Measurements from ENCODE around the gene RILPL1.
"Not testable (repeated sequence)": the region's sequence is repeated elsewhere in the genome, so short reads cannot be mapped to it uniquely, and the experiment has no call there.

RILPL1 gene

DNA sequence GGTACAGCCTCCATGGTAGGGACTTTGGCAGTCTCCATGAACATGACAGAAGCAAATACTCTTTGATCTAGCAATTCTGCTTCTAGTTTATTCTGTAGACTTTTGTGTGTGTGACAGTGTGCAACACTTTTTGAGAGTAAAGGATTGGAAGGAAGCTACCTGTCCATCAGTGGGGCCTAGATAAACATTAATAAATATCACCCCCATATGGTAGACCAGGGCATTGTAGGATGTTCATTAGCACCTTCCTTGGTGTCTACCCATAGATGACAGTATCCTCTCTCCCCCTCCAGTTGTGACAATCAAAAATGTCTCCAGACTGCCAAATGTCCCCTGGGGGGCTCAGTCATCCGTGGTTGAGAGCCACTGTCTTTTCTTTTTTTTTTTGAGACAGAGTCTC is 64.7 kb downstream of the RILPL1 start:
- no peak for DNase-seq (ENCODE audit: low read depth in 2 of 2)

DNA sequence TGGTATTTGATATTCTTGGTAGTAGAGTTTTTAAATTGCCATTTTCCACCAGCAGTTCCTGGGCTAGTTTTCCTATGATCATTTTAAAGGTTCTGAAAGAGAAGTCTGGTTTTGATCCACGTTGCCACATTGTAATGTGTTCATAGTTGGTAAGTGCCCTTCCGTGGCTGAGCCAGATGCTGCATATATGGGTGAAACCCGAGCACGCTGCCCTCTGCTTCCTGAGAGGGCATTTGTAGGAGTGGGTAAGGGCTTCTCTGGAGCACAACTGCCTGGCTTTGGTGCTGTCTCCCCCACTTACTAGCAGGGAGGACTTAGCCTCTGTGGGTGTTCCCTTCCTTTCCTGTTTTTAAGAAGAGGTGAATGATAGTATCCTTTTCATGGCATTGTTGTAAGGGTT is 68.4 kb downstream of the RILPL1 start:
- DNase-seq (ENCODE audit: low read depth in 2 of 2) = no peak

DNA sequence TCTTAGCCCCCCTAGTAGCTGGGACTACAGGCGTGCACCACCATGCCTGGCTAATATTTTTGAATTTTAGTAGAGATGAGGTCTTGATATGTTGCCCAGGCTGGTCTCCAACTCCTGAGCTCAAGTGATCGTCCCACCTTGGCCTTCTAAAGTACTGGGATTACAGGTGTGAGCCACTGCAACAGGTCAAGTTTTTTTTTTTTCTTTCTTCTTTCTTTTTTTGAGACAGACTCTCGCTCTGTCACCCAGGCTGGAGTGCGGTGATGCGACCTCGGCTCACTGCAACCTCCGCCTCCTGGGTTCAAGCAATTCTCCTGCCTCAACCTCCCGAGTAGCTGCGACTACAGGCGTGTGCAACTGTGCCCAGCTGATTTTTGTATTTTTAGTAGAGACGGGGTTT is 70.3 kb downstream of the RILPL1 start:
- not testable (repeated sequence) for DNase-seq (ENCODE audit: low read depth in 2 of 2)

DNA sequence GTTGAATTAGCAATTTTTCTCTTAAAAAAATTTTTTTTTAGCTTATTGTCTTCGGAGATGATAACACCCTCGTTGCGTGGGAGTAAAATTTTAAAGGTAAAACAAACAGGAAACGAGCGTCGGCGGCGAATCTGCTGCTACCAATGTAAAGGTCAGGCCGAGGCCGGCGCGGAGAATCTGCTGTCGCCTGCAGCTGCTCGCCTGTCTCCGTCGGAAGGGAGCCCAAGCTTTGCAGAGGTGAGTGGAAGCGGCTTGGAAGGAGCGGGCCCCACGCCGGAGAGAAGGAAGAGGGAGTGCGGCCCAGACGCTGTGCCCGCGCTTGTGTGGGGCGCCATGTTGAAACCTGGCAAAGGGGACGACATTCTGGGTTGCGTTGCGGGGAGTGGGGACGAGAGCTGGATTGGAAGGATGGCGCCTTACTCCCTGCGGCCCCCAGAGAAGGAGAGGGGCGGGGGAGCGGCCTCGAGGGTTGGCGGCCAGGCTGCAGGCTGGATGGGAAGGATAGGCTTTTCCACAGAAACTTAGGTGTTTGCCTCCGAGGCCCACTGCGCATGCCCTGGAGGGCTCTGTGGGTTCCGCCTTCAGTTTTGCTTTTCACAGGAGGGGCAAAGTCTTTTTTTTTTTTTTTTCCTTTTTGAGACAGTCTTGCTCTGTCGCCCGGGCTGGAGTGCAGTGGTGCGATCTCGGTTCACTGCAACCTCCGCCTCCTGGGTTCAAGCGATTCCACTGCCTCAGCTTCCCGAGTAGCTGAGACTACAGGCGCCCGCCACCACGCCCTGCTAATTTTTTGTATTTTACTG is 75.3 kb downstream of the RILPL1 start, which contains the start of gene SNRNP35:
TSS of gene SNRNP35 (plus strand) at position 160 of the 800 bp plus-strand sequence. CDS start 7,402 bp downstream, outside the sequence.
- peak; percentile 63 to 78 for DNase-seq (ENCODE audit: low read depth in 2 of 2)

DNA sequence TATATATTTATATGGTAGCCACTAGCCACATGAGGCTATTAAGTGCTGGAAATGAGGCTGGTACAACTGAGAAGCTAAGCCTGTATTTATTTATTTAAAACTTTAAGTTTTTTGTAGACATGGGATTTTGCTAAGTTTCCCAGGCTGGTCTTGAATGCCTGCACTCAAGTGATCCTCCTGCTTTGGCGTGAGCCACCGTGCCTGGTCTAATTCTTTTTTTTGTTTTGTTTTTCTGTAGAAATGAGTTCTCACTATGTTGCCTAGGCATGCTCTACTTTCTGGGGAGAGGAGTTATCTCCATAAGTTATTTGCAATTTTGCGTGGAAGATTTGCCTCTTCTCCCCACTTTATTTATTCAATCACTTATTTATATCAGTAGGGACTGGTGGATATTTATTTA is 80.4 kb downstream of the RILPL1 start:
- no peak for DNase-seq (ENCODE audit: low read depth in 2 of 2)

DNA sequence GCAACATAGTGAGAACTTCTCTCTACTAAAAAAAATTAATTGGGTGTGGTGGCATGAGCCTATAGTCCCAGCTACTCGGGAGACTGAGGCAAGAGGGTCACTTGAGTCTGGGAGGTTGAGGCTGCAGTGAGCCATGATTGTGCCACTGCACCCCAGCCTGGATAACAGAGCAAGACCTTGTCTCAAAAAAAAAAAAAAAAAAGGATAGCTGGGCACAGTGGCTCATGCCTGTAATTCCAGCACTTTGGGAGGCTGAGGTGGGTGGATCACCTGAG is 81.3 kb downstream of the RILPL1 start:
- DNase-seq (ENCODE audit: low read depth in 2 of 2) = not testable (repeated sequence)

DNA sequence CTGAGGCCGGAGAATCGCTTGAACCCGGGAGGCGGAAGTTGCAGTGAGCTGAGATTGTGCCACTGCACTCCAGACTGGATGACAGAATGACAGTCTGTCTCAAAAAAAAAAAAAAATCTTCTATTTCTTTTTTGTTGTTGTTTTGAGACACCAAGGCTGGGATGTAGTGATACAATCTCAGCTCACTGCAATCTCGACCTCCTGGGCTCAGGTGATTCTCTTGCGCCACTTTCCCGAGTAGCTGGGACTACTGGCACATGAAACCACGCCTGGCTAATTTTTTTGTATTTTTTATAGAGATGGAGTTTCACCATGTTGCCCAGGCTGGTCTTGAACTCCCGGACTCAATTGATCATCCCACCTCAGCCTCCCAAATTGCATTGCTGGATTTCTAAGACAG is 82.9 kb downstream of the RILPL1 start:
- DNase-seq (ENCODE audit: low read depth in 2 of 2) = no peak

DNA sequence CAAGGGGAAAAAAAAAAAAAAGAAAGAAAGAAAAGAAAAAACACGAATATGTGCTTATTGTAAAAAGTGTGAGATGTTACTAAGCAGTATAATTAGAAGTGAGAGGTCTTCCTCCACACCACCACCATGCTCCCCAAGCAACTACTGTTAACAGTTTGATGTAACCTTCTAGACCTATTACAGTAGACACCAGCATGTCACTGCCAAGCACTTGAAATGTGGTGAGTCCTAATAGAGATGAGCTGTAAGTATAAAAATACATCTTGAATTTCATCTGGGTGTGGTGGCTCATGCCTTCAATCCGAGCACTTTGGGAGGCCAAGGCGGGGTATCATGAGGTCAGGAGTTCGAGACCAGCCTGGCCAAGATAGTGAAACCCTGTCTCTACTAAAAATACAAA is 83.7 kb downstream of the RILPL1 start:
- DNase-seq (ENCODE audit: low read depth in 2 of 2) = no peak

DNA sequence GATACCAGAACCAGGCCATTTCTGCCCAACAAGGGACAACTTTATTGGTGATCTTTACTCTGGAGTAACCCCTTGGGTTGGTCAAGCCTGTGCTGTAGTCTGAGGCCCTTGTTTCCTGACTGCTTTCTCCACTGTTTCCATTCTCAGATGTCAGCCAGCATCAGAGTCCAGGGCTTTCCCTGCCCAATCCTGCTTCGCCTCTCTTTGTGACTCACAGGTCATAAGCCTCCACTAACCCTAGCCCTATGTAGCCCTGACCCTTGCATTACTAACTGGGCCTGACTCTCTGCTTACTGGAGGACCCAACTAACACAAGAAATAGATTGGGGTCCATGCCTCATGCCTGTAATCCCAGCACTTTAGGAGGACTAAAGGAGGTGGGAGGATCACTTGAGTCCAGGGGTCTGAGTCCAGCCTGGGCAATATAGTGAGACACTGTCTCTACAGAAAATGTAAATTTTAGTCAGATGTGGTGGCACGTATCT is 84.2 kb downstream of the RILPL1 start:
- DNase-seq (ENCODE audit: low read depth in 2 of 2) = no peak

DNA sequence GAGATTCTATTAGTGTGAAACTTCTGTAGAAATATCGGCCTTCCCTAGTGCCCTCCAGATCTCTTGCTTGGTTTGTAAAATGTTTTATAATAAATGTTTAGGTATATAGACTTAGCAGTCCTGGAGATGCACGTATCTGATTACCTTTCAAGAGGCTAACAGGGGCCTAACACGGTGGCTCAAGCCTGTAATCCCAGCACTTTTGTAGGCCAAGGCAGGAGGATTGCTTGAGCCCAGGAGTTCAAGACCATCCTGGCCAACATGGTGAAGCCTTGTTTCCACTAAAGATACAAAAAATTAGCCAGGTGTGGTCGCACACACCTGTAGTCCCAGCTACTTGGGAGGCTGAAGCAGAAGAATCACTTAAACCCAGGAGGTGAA is 87.2 kb downstream of the RILPL1 start:
- DNase-seq (ENCODE audit: low read depth in 2 of 2) = no peak

DNA sequence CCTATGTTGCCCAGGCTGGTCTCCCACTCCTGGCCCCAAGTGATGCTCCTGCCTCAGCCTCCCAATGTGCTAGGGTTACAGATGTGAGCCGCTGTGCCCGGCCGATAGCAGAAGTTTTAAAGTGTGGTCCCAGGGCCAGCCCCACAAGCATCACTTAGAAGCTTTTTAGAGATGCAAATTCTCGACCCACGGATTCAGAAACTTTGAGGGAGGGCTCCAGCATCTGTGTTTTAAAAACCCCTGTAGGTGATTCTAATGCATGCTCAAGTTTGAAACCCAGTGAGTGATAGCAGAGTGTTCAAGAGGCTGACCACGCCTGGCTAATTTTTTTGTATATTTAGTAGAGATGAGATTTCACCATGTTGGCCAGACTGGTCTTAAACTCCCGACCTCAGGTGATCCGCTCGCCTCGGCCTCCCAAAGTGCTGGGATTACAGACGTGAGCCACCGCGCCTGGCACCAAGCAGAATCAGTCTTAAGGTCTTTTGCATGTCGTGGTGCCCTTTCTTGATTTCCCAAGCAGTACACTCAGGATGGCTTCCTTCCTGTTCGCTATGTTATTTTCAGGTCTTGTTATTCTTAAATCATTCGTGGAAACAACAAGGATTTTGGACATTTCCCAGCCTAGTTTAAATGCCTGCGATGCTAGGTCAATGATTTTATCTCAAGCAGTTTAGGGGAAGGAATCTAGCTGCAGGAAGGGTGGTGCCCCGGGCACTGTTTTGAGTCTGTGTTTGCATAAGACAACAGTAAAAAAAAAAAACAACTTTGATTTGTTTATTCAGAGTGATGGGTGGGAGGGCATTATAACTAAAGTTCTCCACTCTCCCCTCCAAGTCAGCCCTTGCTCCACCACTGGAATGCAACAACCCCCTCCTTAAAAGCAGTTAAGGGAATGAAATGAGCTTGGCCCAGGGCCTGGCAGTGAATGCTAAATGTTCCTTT is 87.9 kb downstream of the RILPL1 start:
- DNase-seq (ENCODE audit: low read depth in 2 of 2) = no peak

DNA sequence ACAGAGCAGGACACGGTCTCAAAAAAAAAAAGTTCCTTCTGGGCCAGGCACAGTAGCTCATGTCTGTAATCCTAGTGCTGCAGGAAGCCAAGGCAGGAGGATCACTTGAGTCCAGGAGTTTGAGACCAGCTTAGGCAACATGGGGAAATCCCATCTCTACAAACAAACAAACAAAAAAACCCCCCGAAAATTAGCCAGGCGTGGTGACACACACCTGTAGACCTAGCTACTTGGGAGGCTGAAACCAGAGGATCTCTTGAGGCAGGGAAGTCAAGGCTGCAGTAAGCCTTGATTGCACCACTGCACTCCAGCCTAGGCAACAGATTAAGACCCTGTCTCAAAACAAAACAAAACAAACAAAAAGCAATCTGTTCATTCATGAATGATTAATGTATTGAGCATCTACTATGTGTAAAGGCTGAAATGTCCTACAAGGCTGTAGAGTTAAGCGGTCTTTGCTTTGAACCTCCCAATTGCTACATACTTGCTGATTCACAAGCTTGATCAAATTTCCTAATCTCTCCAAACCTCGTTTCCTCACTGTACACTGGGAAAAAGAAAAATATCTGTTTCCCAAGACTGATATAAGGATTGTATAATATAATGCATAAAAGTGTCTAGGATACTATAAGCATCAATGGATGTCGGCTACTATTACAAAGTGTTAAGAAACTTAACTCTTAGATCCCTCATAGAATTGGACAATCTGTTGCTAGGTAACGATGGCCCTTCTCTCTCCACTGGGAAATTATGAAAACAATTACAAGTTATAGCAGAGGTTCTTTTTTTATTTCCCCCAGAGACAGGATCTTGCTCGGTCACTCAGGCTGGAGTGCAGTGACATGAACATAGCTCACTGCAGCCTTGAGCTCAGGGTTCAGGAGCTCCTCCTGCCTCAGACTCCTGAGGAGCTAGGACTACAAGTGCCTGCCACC is 89.2 kb downstream of the RILPL1 start:
- no peak for DNase-seq (ENCODE audit: low read depth in 2 of 2)

DNA sequence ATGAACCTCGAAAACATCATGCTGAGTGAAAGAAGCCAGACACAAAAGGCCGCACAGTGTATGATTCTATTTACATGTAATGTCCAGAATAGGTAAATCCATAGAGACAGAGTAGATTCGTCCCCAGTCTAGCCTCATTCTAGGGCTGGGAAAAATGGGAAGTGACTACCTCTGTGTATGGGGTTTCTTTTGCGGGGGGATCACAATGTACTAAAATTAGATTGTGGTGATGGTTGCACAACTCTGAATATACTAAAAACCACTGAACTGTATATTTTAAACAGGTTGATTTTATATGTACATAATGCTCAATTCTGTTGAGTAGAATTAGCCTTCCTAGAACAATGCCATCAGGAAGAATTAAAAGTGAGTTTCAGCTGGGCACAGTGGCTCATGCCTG is 90.7 kb downstream of the RILPL1 start:
- no peak for DNase-seq (ENCODE audit: low read depth in 2 of 2)

DNA sequence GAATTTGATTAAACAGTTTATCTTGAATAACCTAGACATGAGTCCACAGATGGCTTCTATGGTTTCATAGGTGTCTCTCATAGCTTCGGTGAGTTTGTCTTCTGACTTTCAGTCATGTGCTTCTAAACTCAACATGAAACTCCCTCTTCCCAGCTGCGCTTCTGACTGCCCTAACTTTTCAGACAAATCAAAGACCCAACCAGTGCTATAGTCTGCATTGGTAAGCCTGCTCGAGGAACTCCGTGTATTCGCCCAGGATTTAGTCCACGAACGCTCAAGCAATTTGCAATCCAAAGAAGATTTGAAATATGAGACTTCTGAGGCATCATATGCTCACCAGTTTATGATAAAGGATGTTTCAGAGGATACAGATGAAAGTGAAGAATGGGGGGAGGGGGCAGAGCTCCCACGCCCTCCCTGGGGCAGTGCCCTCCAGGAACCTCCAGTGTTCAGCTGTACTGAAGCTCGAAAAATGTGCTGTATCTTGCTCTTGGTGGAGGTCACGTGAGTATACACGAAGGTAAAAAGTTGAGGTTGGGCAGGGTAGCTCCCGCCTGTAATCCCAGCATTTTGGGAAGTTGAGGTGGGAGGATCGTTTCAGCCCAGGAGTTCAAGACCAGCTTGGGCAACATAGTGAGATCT is 91.9 kb downstream of the RILPL1 start:
- DNase-seq (ENCODE audit: low read depth in 2 of 2) = no peak

DNA sequence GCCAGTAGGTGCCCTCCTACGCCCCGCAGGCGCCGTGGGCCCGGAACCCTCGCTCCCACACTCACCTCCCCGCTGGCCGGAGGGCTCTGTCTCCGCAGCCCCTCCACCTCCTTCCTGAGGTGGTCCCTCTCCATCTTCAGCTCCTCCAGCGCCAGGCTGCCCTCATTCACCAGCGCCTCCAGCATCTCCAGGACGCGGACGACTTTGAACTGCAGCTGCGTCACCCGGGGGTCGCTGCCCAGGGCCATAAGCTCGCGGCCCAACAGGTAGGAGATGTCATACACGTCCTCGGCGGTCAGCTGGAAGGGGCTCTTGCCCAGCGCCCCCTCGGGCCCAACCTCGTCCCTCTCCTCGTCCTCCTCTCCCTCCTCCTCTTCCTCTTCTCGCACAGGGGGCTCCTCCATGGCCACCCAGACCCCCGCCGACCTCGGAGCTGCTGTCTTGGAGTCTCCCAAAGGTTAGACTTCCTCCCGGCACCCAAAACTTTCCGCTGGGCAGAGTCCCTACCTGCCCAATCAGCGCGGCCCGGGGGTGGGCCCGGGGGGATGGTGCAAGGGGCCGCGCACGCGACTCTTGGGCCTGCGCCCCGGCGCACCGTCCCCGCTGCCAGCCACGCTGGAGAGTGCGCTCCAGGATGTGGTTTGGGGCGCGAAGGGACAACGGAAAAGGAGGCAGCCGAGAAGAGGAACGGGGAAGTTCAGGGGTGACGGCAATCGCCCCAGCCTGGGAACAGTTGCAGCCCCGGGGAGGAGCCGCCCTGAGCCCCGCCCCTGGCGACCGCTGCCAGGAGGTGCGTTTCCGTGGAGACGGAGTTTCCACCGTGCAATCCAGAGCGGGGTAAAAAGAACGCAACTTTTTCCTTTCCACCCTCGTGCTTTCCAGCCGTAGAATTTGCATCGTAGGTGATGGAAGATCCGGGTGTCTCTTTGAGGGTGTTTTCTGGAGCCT is 97.2 kb downstream of the RILPL1 start, which contains the start of gene RILPL2:
TSS of gene RILPL2 (minus strand) at position 668 of the 948 bp plus-strand sequence. CDS start at position 404, 264 bp downstream.
- peak; percentile 76 to 86 for DNase-seq (ENCODE audit: low read depth in 2 of 2)

DNA sequence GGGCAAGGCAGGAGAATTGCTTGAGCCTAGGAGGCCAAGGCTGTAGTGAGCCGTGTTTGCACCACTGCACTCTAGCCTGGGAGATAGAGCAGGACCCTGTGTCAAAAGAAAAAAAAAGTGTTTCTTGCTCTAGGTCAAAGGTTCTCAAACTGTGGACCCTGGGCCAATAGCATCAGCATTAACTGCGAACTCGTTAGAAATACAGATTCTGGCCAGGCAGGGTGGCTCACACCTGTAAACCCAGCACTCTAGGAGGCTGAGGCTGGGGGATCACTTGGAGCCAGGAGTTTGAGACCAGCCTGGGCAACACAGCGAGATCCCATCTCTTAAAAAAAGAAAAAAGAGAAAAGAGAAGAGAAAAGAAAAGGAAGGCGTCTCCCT is 97.9 kb downstream of the RILPL1 start:
- DNase-seq (ENCODE audit: low read depth in 2 of 2) = no peak

DNA sequence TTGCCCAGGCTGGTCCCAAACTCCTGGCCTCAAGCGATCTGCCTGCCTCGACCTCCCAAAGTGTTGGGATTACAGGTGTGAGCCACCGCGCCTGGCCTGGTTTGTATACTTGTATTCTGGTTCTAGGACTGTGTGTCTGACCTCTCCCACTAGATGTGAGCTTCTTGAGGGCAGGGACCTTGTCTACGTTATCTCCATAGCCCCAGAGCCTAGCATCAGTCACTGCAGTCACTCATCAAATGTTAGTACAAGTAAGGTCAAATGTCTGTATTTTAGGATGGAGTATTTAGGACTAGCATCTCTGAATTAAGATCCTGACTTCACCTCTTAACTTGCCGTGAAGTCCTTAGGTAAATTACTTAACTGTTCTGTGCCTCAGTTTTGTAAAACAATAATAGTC is 99.9 kb downstream of the RILPL1 start:
- DNase-seq (ENCODE audit: low read depth in 2 of 2) = no peak

DNA sequence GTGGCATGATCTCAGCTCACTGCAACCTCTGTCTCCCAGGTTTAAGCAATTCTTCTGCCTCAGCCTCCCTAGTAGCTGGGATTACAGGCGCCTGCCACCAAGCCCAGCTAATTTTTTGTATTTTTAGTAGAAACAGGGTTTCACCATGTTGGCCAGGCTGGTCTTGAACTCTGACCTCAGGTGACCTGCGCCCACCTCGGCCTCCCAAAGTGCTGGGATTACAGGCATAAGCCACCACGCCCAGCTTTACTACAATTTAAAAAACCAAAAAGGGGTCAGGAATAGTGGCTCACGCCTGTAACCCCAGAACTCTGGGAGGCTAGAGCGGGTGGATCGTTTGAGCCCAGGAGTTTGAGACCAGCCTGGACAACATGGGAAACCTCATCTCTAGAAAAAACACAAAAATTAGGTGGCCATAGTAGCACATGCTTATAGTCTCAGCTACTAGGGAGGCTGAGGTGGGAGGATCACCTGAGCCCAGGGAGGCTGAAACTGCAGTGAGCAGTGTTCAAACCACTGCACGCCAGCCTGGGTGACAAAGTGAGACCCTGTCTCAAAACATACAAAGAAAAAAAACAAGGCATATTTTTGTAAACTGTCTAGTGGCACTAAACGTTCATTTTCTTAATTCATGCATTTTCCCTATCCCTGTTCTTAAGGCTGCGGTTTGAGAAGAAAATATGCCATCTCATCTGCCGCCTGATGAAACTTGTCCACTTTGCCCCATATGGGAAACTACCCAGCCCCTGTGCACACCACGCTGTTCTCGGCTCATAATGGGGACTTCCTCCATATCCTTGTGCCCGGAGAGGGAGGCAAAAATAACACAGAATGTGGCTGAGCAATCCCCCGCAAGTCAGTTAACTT is 101.3 kb downstream of the RILPL1 start:
- not testable (repeated sequence) for DNase-seq (ENCODE audit: low read depth in 2 of 2)

DNA sequence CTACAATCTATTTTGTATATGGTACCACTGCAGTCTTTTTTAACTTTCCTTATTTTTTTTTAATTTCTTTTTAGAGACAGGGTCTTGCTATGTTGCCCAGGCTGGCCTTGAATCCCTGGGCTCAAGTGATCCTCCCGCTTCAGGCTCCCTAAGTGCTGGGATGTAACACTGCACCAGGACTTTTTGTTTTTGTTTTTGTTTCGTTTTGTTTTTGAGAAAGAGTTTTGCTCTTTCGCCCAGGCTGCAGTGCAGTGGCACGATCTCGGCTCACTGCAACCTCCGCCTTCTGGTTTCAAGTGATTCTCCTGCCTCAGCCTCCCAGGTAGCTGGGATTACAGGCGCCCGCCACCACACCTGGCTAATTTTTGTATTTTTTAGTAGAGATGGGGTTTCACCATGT is 104.4 kb downstream of the RILPL1 start:
- DNase-seq (ENCODE audit: low read depth in 2 of 2) = not testable (repeated sequence)
